Psoas muscle (tissue), 8 donors: ENCODE results near the gene GREM2. TPM values are rescaled to one million over a fixed set of nuclear protein-coding genes. Genes with fewer than 3 reads are reported as not detected.

Experiments
- ATAC-seq, 4 donors: fragments of 200-7000 bp; cut with Tn5 transposase; one replicate each; pipeline ENCODE4 v1.9.1; 2020; ENCODE audit warnings: moderate library complexity in 3 of 4, mild to moderate bottlenecking in 2 of 4
- DNase-seq, 2 donors: peaks; one replicate each; pipeline ENCODE4 v3.0.0-alpha.2; 2020
- H3K27ac ChIP-seq: fragments of 200-600 bp; one replicate; pipeline ENCODE4 v1.8.0; 2022
- H3K27me3 ChIP-seq, 3 donors: fragments of 200-600 bp in 1 of 3; one replicate each; pipeline versions ENCODE4 v1.6.1 to v1.8.0; 2013 to 2022; ENCODE audit warnings: low read length in 2 of 3, mild to moderate bottlenecking in 2 of 3, moderate library complexity in 1 of 3; ENCODE audit not compliant: insufficient read depth in 3 of 3
- H3K36me3 ChIP-seq, 2 donors: fragments of 200-600 bp in 1 of 2; one replicate each; pipeline versions ENCODE4 v1.6.1 to v1.8.0; 2013 to 2022; ENCODE audit warnings: low read depth in 1 of 2, mild to moderate bottlenecking in 1 of 2, moderate library complexity in 1 of 2; ENCODE audit not compliant: insufficient read depth in 1 of 2
- H3K4me1 ChIP-seq: fragments of 200-600 bp; one replicate; pipeline ENCODE4 v1.8.0; 2022
- H3K4me3 ChIP-seq: fragments of 200-600 bp; one replicate; pipeline ENCODE4 v1.8.0; 2022; ENCODE audit warnings: mild to moderate bottlenecking
- H3K9me3 ChIP-seq: fragments of 200-600 bp; one replicate; pipeline ENCODE4 v1.8.0; 2022
- WGBS, 3 donors: extraction: QIAGEN DNeasy Blood & Tissue Kit; methylation state at CpG; one replicate each; pipeline versions ENCODE4 v1.1.6 to v1.1.7; 2013; 5-methylcytosine and 5-hydroxymethylcytosine counted together
- intact Hi-C, 2 donors: fragments of 100-400 bp; cut with DNase I; formaldehyde crosslinking; loops; one replicate each; pipeline versions ENCODE4 v1.11.0 to v1.14.2; 2022
- polyA plus RNA-seq, 3 donors: library from polyadenylated mRNA; stranded (reverse); fragments of 200-250 nt; gene quantifications; one replicate each; pipeline ENCODE4 v1.2.3, GENCODE V29; 2013
- total RNA-seq, 4 donors: library from RNA; stranded (reverse); fragmentation: NEBNext Ultra II Directional in 2 of 4; extraction: Animal tissue kit (Norgen Biotek cat#: 25700) in 2 of 4; gene quantifications; one replicate each; pipeline versions ENCODE4 v1.2.1 to v1.2.4, GENCODE V29; 2021 to 2023
- TF ChIP-seq, protein P1 (sequence below): fragments of 200-600 bp; IDR thresholded peaks from one replicate; pipeline ENCODE4 v1.8.0; 2022; ENCODE audit warnings: antibody characterized with exemption
- donor health status: healthy with polysubstance abuse.
- donor health status: DM: no; HTN: no; CAD: no; lungs with moderate emphysema.
- donor health status: Bipolar disorder and iron deficiency.
- donor health status: healthy.
- donor health status: DM: yes; HTN: yes; CAD: no.
- donor health status: DM: no; HTN: no; CAD: no.
- donor health status: DM: no; HTN: no; CAD: no.
- donor health status: DM: yes; HTN: yes; CAD: no.

Gene GREM2
- total and polyA plus RNA-seq, 7 donors: 0.56 to 9.5 (median 1.4) TPM

DNA sequence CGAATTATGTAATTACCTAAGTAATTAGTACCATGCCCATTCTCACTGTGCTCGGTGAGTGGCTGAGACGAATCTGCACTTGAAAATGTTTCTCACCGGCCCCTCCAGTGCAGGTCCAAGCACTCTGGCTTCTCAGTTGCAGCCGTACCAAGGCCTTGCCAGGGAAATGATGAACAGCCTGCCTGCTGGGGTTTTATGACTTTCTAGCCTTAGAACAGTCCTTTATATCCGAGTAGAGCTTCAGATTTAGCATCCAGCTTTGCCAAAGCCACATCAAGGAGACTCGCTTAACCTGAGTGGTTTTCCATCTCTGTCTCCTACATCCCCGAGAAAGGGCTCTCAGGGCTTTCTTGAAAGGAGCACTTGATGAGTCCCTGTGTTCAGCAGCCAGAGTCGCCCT, 83.4 kb downstream of the GREM2 start:
- H3K27me3 ChIP-seq: no peaks in the 10 kb centered on the region
- no peaks in the 10 kb centered on the region for H3K36me3 ChIP-seq
- no peaks in the 10 kb centered on the region for H3K4me1 ChIP-seq
- TF ChIP-seq, protein P1, sequence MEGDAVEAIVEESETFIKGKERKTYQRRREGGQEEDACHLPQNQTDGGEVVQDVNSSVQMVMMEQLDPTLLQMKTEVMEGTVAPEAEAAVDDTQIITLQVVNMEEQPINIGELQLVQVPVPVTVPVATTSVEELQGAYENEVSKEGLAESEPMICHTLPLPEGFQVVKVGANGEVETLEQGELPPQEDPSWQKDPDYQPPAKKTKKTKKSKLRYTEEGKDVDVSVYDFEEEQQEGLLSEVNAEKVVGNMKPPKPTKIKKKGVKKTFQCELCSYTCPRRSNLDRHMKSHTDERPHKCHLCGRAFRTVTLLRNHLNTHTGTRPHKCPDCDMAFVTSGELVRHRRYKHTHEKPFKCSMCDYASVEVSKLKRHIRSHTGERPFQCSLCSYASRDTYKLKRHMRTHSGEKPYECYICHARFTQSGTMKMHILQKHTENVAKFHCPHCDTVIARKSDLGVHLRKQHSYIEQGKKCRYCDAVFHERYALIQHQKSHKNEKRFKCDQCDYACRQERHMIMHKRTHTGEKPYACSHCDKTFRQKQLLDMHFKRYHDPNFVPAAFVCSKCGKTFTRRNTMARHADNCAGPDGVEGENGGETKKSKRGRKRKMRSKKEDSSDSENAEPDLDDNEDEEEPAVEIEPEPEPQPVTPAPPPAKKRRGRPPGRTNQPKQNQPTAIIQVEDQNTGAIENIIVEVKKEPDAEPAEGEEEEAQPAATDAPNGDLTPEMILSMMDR: no peak
- H3K9me3 ChIP-seq: no peaks in the 10 kb centered on the region
- H3K27ac ChIP-seq: no peak overlapping the region
- intact Hi-C loops: no loop called here
- 39 to 52% (median 49%) methylated on average over 9 of the region's 9 CpGs for WGBS, 3 donors
- ATAC-seq (peak in 2 of 4 donors; percentile 53 to 55), DNase-seq (no peak)
- H3K4me3 ChIP-seq: no peak overlapping the region

DNA sequence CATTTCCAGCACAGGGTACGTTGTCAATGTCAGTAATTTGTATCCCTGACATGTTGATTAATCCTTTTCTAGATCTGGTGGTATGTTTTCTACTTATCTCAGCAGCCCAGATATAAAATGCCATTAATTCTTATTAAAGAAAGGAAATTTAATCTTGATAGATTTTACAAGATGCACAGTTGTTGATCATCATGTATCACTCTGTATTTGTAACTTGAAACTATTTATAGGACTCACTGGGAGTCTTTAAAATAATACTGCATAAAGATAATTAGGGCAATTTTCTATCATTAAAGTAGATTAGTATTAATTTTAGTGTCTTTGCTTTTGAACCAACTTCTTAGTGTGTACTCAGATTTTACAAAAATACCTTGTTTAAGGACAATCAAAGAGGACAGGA, 84.9 kb downstream of the GREM2 start:
- intact Hi-C loops: no loop called here
- TF ChIP-seq, protein P1: no peak
- H3K4me3 ChIP-seq: no peak overlapping the region
- H3K36me3 ChIP-seq: no peaks in the 10 kb centered on the region
- H3K4me1 ChIP-seq: no peaks in the 10 kb centered on the region
- ATAC-seq: no peak
- DNase-seq: no peak
- H3K9me3 ChIP-seq: no peaks in the 10 kb centered on the region
- H3K27me3 ChIP-seq: no peaks in the 10 kb centered on the region
- WGBS, 3 donors: 30 to 63% (median 44%) methylated on average over 1 of the region's 1 CpG
- H3K27ac ChIP-seq: no peak overlapping the region

DNA sequence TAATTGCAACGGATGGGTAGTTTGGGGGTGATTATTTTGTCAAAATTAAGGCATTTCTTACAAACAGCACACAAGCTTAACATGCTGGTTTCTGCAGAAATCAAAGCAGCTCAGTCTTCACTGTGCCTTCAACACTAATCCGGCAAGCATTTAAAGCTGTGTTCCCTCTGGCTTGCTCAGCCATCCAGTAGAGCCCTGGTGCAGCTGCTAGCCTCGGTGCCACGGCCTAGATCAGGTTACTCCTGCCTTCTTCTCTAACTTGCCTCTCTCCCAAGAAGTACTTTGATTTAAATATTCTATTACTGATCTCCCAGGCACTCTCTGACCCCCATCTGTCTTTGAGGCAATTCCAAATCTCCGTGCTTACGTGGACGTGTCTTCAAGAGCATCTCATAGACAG, 85.6 kb downstream of the GREM2 start:
- peak; percentile 65 to 92 (median 75) for ATAC-seq
- no peaks in the 10 kb centered on the region for H3K4me1 ChIP-seq
- H3K9me3 ChIP-seq: no peaks in the 10 kb centered on the region
- no peak overlapping the region for H3K27ac ChIP-seq
- DNase-seq: peak in 1 of 2 donors; percentile 60
- intact Hi-C loops: no loop called here
- H3K27me3 ChIP-seq: no peaks in the 10 kb centered on the region
- WGBS, 3 donors: 18 to 27% (median 21%) methylated on average over 7 of the region's 7 CpGs
- TF ChIP-seq, protein P1: no peak
- no peaks in the 10 kb centered on the region for H3K36me3 ChIP-seq
- H3K4me3 ChIP-seq: no peak overlapping the region

DNA sequence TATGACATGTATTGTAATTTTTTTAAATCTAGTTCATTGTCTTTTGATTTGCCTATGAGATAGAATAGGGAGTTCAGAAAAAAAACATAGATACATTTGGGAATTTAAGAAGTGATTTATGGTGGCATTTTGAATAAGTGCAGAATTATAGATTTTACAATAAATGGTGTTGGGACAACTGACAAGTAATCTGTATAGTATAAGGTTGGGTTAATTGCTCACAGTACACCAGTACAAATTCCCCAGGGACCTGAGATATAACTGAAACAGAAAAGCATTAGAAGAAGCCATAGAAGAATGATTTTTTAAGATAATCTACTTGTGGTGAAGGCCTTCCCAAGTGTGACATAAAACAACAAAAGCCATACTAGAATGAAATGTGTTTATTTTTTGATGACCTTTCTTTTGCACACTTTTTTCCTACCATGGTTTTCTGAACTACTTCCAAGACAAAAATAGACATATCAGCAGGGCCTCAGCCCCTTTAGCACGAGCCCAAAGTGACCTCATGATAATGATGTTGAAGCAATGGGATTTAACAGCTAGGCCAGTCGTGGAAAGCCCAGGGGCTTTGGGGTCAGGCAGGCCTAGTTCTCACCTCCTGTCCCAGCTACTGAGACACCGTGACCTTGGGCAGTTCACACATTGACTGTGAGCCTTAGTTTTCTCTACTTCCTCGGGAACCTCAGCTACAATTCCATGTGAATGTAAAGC, 87.4 kb downstream of the GREM2 start:
- no peak for ATAC-seq
- H3K27me3 ChIP-seq: no peaks in the 10 kb centered on the region
- no peaks in the 10 kb centered on the region for H3K9me3 ChIP-seq
- DNase-seq: no peak
- TF ChIP-seq, protein P1: no peak
- no peak overlapping the region for H3K4me3 ChIP-seq
- WGBS, 3 donors: 39 to 45% (median 43%) methylated on average over 4 of the region's 4 CpGs
- no peaks in the 10 kb centered on the region for H3K36me3 ChIP-seq
- H3K27ac ChIP-seq: no peak overlapping the region
- intact Hi-C loops: no loop called here
- H3K4me1 ChIP-seq: no peaks in the 10 kb centered on the region
